IMR-90 (cell line): Measurements from ENCODE around the gene PLEKHG4. TPM values are rescaled to one million over a fixed set of nuclear protein-coding genes. Genes with fewer than 3 reads are reported as not detected.

Experiments
- ATAC-seq: fragments of 200-7000 bp; cut with Tn5 transposase; 2 replicates; pipeline ENCODE4 v1.9.1; 2020; ENCODE audit warnings: low read depth, mild to moderate bottlenecking, moderate library complexity
- BruUV-seq: library from RNA; stranded (reverse); fragments of 400-500 nt; replicated peaks from 2 replicates; lab custom pipeline; 2021; lab: Mats Ljungman, UMichigan
- CTCF ChIA-PET: fragments of 300-600 bp; formaldehyde crosslinking; extraction: SDS; loops from one replicate; lab custom pipeline; 2021; ENCODE audit warnings: antibody characterized with exemption; lab: Yijun Ruan, JAX
- POLR2A ChIA-PET: fragments of 300-600 bp; sonication (Branson Sonifier 250); formaldehyde crosslinking; loops from one replicate; lab custom pipeline; 2022; ENCODE audit warnings: antibody characterized with exemption; ENCODE audit not compliant: unreplicated experiment; lab: Charles Lee
- DNase-seq: peaks from one replicate; pipeline ENCODE4 v3.0.0; 2013
- H2AFZ ChIP-seq: replicated peaks from 2 replicates; pipeline ENCODE3; 2013; ENCODE audit warnings: low read length, mild to moderate bottlenecking; ENCODE audit not compliant: poor library complexity
- H2AK5ac ChIP-seq: 2 replicates; pipeline ENCODE4 v1.6.1; 2013; ENCODE audit warnings: low read depth, low read length, inconsistent platforms
- H2AK9ac ChIP-seq: replicated peaks from 2 replicates; pipeline ENCODE3; 2013; ENCODE audit warnings: mild to moderate bottlenecking, low read depth, low read length, moderate library complexity; ENCODE audit not compliant: poor library complexity
- H2BK120ac ChIP-seq: 2 replicates; pipeline ENCODE4 v1.6.1; 2013; ENCODE audit warnings: low read depth, low read length, inconsistent platforms
- H2BK15ac ChIP-seq: 3 replicates; pipeline ENCODE4 v1.6.1; 2013; ENCODE audit warnings: low read depth, low read length, inconsistent platforms
- H2BK20ac ChIP-seq: 2 replicates; pipeline ENCODE4 v1.6.1; 2013; ENCODE audit warnings: low read depth, mild to moderate bottlenecking, inconsistent platforms, low read length, moderate library complexity
- H2BK5ac ChIP-seq: 2 replicates; pipeline ENCODE4 v1.6.1; 2013; ENCODE audit warnings: mild to moderate bottlenecking, low read depth, low read length, inconsistent platforms; ENCODE audit not compliant: poor library complexity, severe bottlenecking
- H3K14ac ChIP-seq: replicated peaks from 2 replicates; pipeline ENCODE4 v1.6.1; 2013; ENCODE audit warnings: low read depth, low read length, inconsistent platforms
- H3K18ac ChIP-seq: 2 replicates; pipeline ENCODE4 v1.6.1; 2013; ENCODE audit warnings: low read depth, low read length, control low read depth
- H3K23ac ChIP-seq: 2 replicates; pipeline ENCODE4 v1.6.1; 2013; ENCODE audit warnings: low read depth, low read length, inconsistent platforms
- H3K27ac ChIP-seq: 2 replicates; pipeline ENCODE4 v1.5.1; 2013; ENCODE audit warnings: mild to moderate bottlenecking, control low read depth, low read length; ENCODE audit not compliant: insufficient read depth
- H3K27me3 ChIP-seq: 2 replicates; pipeline ENCODE4 v1.6.1; 2013; ENCODE audit warnings: low read length; ENCODE audit not compliant: control insufficient read depth, insufficient read depth
- H3K36me3 ChIP-seq: 2 replicates; pipeline ENCODE4 v1.6.1; 2013; ENCODE audit warnings: low read length, mixed read lengths; ENCODE audit not compliant: control insufficient read depth, insufficient read depth
- H3K4ac ChIP-seq: 2 replicates; pipeline ENCODE4 v1.6.1; 2013; ENCODE audit warnings: low read depth, low read length, inconsistent platforms
- H3K4me1 ChIP-seq: 2 replicates; pipeline ENCODE4 v1.6.1; 2013; ENCODE audit warnings: low read length, mixed read lengths; ENCODE audit not compliant: control insufficient read depth, insufficient read depth
- H3K4me2 ChIP-seq: 2 replicates; pipeline ENCODE4 v1.6.1; 2013; ENCODE audit warnings: low read depth, mild to moderate bottlenecking, control low read depth, low read length, moderate library complexity
- H3K4me3 ChIP-seq: 2 replicates; pipeline ENCODE4 v1.5.1; 2013; ENCODE audit warnings: low read depth, mild to moderate bottlenecking, control low read depth, low read length, moderate library complexity; ENCODE audit not compliant: insufficient read depth
- H3K56ac ChIP-seq: 2 replicates; pipeline ENCODE4 v1.6.1; 2013; ENCODE audit warnings: low read length, inconsistent platforms; ENCODE audit not compliant: insufficient read depth; ENCODE audit errors: extremely low read depth
- H3K79me1 ChIP-seq, 2 experiments: 2 replicates each; pipeline ENCODE4 v1.6.1; 2013; ENCODE audit warnings: low read length in 2 of 2, inconsistent platforms in 1 of 2, low read depth in 1 of 2
- H3K9ac ChIP-seq: 2 replicates; pipeline ENCODE4 v1.6.1; 2013; ENCODE audit warnings: low read depth, low read length, control low read depth
- H3K9me1 ChIP-seq: 2 replicates; pipeline ENCODE4 v1.6.1; 2013; ENCODE audit warnings: low read length, inconsistent platforms; ENCODE audit not compliant: insufficient read depth
- H3K9me3 ChIP-seq: 2 replicates; pipeline ENCODE4 v1.6.1; 2013; ENCODE audit warnings: low read length; ENCODE audit not compliant: control insufficient read depth, insufficient read depth
- H4K20me1 ChIP-seq: 2 replicates; pipeline ENCODE4 v1.6.1; 2013; ENCODE audit warnings: low read length, inconsistent platforms; ENCODE audit not compliant: insufficient read depth
- H4K5ac ChIP-seq: 2 replicates; pipeline ENCODE4 v1.6.1; 2013; ENCODE audit warnings: mild to moderate bottlenecking, low read depth, low read length, control low read depth
- H4K8ac ChIP-seq, 2 experiments: 2 replicates each; pipeline ENCODE4 v1.6.1; 2013; ENCODE audit warnings: low read depth in 2 of 2, low read length in 2 of 2, control low read depth in 1 of 2, inconsistent platforms in 1 of 2
- H4K91ac ChIP-seq: 2 replicates; pipeline ENCODE4 v1.6.1; 2013; ENCODE audit warnings: low read depth, low read length, inconsistent platforms; ENCODE audit not compliant: insufficient read depth
- CEBPB ChIP-seq: IDR thresholded peaks from 2 replicates; pipeline ENCODE4 v1.6.1; 2012; ENCODE audit warnings: low read depth, low read length, improper control_type of control experiment
- CHD1 ChIP-seq: IDR thresholded peaks from 2 replicates; pipeline ENCODE4 v1.6.1; 2012; ENCODE audit warnings: low read depth, low read length, improper control_type of control experiment
- CTCF ChIP-seq: conservative IDR thresholded peaks from 2 replicates; pipeline ENCODE4 v1.5.1; 2012; ENCODE audit warnings: mild to moderate bottlenecking, low read depth, low read length, improper control_type of control experiment
- FOS ChIP-seq: fragments of 150-350 bp; IDR thresholded peaks from 2 replicates; pipeline ENCODE4 v1.6.1; 2016; ENCODE audit warnings: low read depth, low read length
- MAFK ChIP-seq: IDR thresholded peaks from 2 replicates; pipeline ENCODE4 v1.6.1; 2012; ENCODE audit warnings: low read depth, low read length, improper control_type of control experiment
- MAZ ChIP-seq: IDR thresholded peaks from 2 replicates; pipeline ENCODE4 v1.6.1; 2012; ENCODE audit warnings: low read depth, mild to moderate bottlenecking, low read length, improper control_type of control experiment, moderate library complexity, borderline replicate concordance
- MXI1 ChIP-seq: IDR thresholded peaks from 2 replicates; pipeline ENCODE4 v1.6.1; 2012; ENCODE audit warnings: low read depth, mild to moderate bottlenecking, low read length, moderate library complexity, borderline replicate concordance
- NFE2L2 ChIP-seq: fragments of 150-350 bp; IDR thresholded peaks from 2 replicates; pipeline ENCODE4 v1.6.1; 2016; ENCODE audit warnings: low read depth, mild to moderate bottlenecking, low read length
- POLR2A ChIP-seq: IDR thresholded peaks from 2 replicates; pipeline ENCODE4 v1.6.1; 2012; ENCODE audit warnings: mild to moderate bottlenecking, low read depth, low read length
- RAD21 ChIP-seq: IDR thresholded peaks from 2 replicates; pipeline ENCODE4 v1.6.1; 2012; ENCODE audit warnings: low read length, improper control_type of control experiment
- RCOR1 ChIP-seq: IDR thresholded peaks from 2 replicates; pipeline ENCODE4 v1.6.1; 2012; ENCODE audit warnings: mild to moderate bottlenecking, low read length, improper control_type of control experiment; ENCODE audit not compliant: insufficient replicate concordance
- SMC3 ChIP-seq: fragments of 150-350 bp; IDR thresholded peaks from 2 replicates; pipeline ENCODE4 v1.6.1; 2016; ENCODE audit warnings: low read depth, mild to moderate bottlenecking, antibody characterized with exemption, low read length, moderate library complexity
- USF2 ChIP-seq: fragments of 150-350 bp; IDR thresholded peaks from 2 replicates; pipeline ENCODE4 v1.6.1; 2017; ENCODE audit warnings: mild to moderate bottlenecking, antibody characterized with exemption, low read length, low read depth
- WGBS, 2 experiments: methylation state at CpG; one replicate each; pipeline versions ENCODE4 v1.1.5 to v1.1.7; 2013; ENCODE audit warnings: missing lambda C conversion rate in 2 of 2; ENCODE audit not compliant: insufficient read length in 1 of 2; ENCODE audit errors: extremely low coverage in 2 of 2; 5-methylcytosine and 5-hydroxymethylcytosine counted together
- dilution Hi-C: fragments of 300-500 bp; cut with HindIII; formaldehyde crosslinking; loops from one replicate; pipeline ENCODE4 v1.14.3; 2018; ENCODE audit warnings: low sequenced_read_pairs; ENCODE audit not compliant: unreplicated experiment
- in situ Hi-C: fragments of 300-500 bp; cut with MboI; formaldehyde crosslinking; loops from 3 replicates; pipeline ENCODE4 v1.14.3; 2019; ENCODE audit warnings: low sequenced_read_pairs, inconsistent platforms, mixed read lengths
- intact Hi-C: fragments of 100-400 bp; cut with micrococcal nuclease; formaldehyde crosslinking; loops from 2 replicates; pipeline ENCODE4 v1.10.0; 2022
- polyA plus RNA-seq, 3 experiments: library from polyadenylated mRNA; depleted of rRNA; stranded (reverse); fragments of >200 nt; gene quantifications; 2 replicates each; pipeline ENCODE4 v1.2.3, GENCODE V29; 2012; ENCODE audit warnings: low replicate concordance in 1 of 3
- total RNA-seq: library from RNA; depleted of rRNA; stranded (reverse); fragments of >200 nt; gene quantifications from 2 replicates; pipeline ENCODE4 v1.2.3, GENCODE V29; 2012
- TF ChIP-seq, protein P1 (sequence below): fragments of 150-350 bp; IDR thresholded peaks from 2 replicates; pipeline ENCODE4 v1.6.1; 2016; ENCODE audit warnings: low read depth, mild to moderate bottlenecking, low read length, moderate library complexity, borderline replicate concordance

The PLEKHG4 gene
- total and polyA plus RNA-seq, 2 of the 4 experiments (the other 2 are of a cell fraction) = 14.0 to 50.7 TPM

DNA sequence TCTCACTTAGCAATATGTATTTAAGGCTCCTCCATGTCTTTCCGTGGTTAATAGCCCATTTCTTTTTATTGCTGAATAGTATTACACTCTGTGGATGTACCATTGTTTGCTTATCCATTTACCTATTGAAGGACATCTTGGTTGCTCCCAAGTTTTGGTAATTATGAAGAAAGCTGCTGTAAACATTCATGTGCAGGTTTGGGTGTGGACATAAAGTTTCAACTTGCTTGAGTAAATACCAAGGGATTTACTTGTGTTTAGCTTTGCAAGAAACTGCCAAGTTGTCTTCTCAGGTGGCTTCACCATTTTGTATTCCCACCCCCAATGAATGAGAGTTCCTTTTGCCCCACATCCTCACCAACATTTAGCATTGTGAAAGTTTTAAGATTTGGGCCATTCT lies 56.8 kb downstream of the PLEKHG4 start:
- Histone ChIP-seq H3K23ac (no peak overlapping the region), H3K4ac (no peak overlapping the region), H3K27me3 (no peaks in the 10 kb centered on the region), H3K27ac (no peak overlapping the region), H4K8ac (no peak overlapping the region), H2AK5ac (no peak overlapping the region), H3K79me1 (no peaks in the 10 kb centered on the region), H4K5ac (no peak overlapping the region), H3K9ac (no peak overlapping the region), H2AFZ (no peak overlapping the region), H3K56ac (no peak overlapping the region), H3K4me3 (no peak overlapping the region), H4K91ac (no peak overlapping the region), H3K4me1 (no peaks in the 10 kb centered on the region), H2BK20ac (no peak overlapping the region), H2AK9ac (no peak overlapping the region), H3K18ac (no peak overlapping the region), H3K36me3 (no peaks in the 10 kb centered on the region), H2BK120ac (no peak overlapping the region), H2BK15ac (no peak overlapping the region), H3K9me1 (no peaks in the 10 kb centered on the region), H3K4me2 (no peak overlapping the region), H2BK5ac (no peak overlapping the region), H3K14ac (no peak overlapping the region), H3K9me3 (no peaks in the 10 kb centered on the region), H4K20me1 (no peaks in the 10 kb centered on the region)
- in situ Hi-C loops (no loop called here), intact Hi-C loops (no loop called here), dilution Hi-C loops (no loop called here)
- no peak for ATAC-seq
- CTCF ChIA-PET = no interaction called here
- no peak for DNase-seq
- TF ChIP-seq FOS (no peak), CTCF (no peak), MAFK (no peak), RCOR1 (no peak), USF2 (no peak), CEBPB (no peak), RAD21 (no peak), MXI1 (no peak), SMC3 (no peak), MAZ (no peak), CHD1 (no peak), POLR2A (no peak), NFE2L2 (no peak)
- TF ChIP-seq, protein P1, sequence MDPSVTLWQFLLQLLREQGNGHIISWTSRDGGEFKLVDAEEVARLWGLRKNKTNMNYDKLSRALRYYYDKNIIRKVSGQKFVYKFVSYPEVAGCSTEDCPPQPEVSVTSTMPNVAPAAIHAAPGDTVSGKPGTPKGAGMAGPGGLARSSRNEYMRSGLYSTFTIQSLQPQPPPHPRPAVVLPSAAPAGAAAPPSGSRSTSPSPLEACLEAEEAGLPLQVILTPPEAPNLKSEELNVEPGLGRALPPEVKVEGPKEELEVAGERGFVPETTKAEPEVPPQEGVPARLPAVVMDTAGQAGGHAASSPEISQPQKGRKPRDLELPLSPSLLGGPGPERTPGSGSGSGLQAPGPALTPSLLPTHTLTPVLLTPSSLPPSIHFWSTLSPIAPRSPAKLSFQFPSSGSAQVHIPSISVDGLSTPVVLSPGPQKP = no peak
- no TSS peak for BruUV-seq
- POLR2A ChIA-PET = no interaction called here
- no CpG with 5 or more reads among the region's 1 CpG for WGBS, 2 experiments
